ENCODE measurements around the gene NR4A1. TPM values are rescaled to one million over a fixed set of nuclear protein-coding genes. Genes with fewer than 3 reads are reported as not detected.

Gene NR4A1
- total RNA-seq, 1 experiment from 2014 or later, result 12.5 TPM

DNA sequence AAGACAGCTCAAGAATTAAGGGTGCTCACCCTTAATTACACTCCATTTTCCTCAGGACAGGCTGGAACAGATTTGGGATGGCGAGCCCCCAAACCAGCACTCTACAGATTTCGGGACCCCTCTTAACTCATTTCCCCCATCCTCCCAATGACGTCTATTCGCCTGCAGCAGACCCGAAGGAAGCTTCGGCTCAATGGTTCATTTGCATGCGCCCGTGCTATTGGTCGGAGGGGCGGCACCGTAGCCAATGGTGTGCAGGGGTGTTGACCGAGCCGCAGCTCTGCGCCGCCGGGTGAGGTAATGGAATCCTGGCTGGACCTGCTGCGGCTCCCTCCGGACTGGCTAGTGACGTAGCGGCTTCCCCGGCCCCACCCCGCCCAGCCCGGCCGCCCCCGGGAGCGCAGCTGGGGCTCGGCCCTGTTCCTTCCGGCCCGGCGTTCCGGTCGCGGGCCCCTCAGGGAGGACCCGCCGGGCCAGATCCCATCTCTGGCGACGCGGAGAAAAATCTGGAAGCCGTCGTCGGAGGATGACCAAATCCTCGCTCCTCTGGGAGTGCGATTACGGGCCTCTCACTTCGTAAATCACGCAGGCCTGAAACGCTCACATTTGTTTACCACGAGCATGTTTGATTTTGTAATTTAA is 18.3 kb upstream of the NR4A1 start:
- TF ChIP-seq, protein P1, sequence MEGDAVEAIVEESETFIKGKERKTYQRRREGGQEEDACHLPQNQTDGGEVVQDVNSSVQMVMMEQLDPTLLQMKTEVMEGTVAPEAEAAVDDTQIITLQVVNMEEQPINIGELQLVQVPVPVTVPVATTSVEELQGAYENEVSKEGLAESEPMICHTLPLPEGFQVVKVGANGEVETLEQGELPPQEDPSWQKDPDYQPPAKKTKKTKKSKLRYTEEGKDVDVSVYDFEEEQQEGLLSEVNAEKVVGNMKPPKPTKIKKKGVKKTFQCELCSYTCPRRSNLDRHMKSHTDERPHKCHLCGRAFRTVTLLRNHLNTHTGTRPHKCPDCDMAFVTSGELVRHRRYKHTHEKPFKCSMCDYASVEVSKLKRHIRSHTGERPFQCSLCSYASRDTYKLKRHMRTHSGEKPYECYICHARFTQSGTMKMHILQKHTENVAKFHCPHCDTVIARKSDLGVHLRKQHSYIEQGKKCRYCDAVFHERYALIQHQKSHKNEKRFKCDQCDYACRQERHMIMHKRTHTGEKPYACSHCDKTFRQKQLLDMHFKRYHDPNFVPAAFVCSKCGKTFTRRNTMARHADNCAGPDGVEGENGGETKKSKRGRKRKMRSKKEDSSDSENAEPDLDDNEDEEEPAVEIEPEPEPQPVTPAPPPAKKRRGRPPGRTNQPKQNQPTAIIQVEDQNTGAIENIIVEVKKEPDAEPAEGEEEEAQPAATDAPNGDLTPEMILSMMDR (conservative IDR thresholded peaks at IDR 0.05; ENCODE audit: low read depth, low read length), result no peak
- no peak for TF ChIP-seq EZH2 (IDR thresholded peaks at IDR 0.05; ENCODE audit: borderline replicate concordance, low read depth, low read length, poor library complexity, severe bottlenecking)
- H3K36me3 ChIP-seq (ENCODE audit: insufficient read depth, low read length, poor library complexity, severe bottlenecking), result no peaks in the 10 kb centered on the region
- ChIA-PET POLR2A (ENCODE audit: low non-redundant PET) (interaction anchor here (0.6 to 1.3 kb wide), 2 partner anchors 19 to 26 kb away, joined by 4 to 19 read pairs; partner anchors contain the start of genes NR4A1 and TAMALIN), CTCF (interaction anchor here (0.6 to 1.3 kb wide), 4 partner anchors 9 to 50 kb away, joined by 3 to 7 read pairs (median 4); no protein-coding TSS in a partner anchor)
- DNase-seq (ENCODE audit: low spot score), result peak; percentile 97
- H3K27me3 ChIP-seq (replicated peaks; ENCODE audit: insufficient read depth, low read depth, low read length, poor library complexity), result no peaks in the 10 kb centered on the region
- H3K9me3 ChIP-seq (ENCODE audit: low read depth, low read length, poor library complexity, severe bottlenecking), result no peaks in the 10 kb centered on the region
- peaks cover 38% of the 10 kb centered on the region for H3K4me1 ChIP-seq (ENCODE audit: insufficient read depth, low read length, poor library complexity, severe bottlenecking)
- intact Hi-C loops (cut with micrococcal nuclease; ENCODE audit: unreplicated experiment), result no loop called here
- H3K4me3 ChIP-seq (ENCODE audit: low read depth, low read length, poor library complexity, severe bottlenecking), result peak overlapping the region; percentile 34
- BruUV-seq (replicated peaks), result no TSS peak
- peak overlapping the region; percentile 84 for H3K27ac ChIP-seq (ENCODE audit: low read depth, low read length, poor library complexity, severe bottlenecking)

- TF ChIP-seq, protein P1 (conservative IDR thresholded peaks at IDR 0.05; ENCODE audit: low read depth, low read length), result no peak
- no peak for TF ChIP-seq EZH2 (IDR thresholded peaks at IDR 0.05; ENCODE audit: borderline replicate concordance, low read depth, low read length, poor library complexity, severe bottlenecking)
- CTCF ChIA-PET, result interaction anchor here (0.6 to 1.6 kb wide), 5 partner anchors 8 to 86 kb away, joined by 3 to 8 read pairs (median 4); no protein-coding TSS in a partner anchor
- H3K27me3 ChIP-seq (replicated peaks; ENCODE audit: insufficient read depth, low read depth, low read length, poor library complexity), result no peaks in the 10 kb centered on the region
- H3K36me3 ChIP-seq (ENCODE audit: insufficient read depth, low read length, poor library complexity, severe bottlenecking), result no peaks in the 10 kb centered on the region
- H3K27ac ChIP-seq (ENCODE audit: low read depth, low read length, poor library complexity, severe bottlenecking), result peak overlapping the region; percentile 84
- H3K9me3 ChIP-seq (ENCODE audit: low read depth, low read length, poor library complexity, severe bottlenecking), result no peaks in the 10 kb centered on the region
- POLR2A ChIA-PET (ENCODE audit: low non-redundant PET), result interaction anchor here (0.6 to 1.3 kb wide), 2 partner anchors 18 to 27 kb away, joined by 4 to 19 read pairs; partner anchors contain the start of genes NR4A1 and TAMALIN
- BruUV-seq (replicated peaks), result TSS peak; percentile 91
- intact Hi-C loops (cut with micrococcal nuclease; ENCODE audit: unreplicated experiment), result no loop called here
- peaks cover 38% of the 10 kb centered on the region for H3K4me1 ChIP-seq (ENCODE audit: insufficient read depth, low read length, poor library complexity, severe bottlenecking)
- peak overlapping the region; percentile 34 for H3K4me3 ChIP-seq (ENCODE audit: low read depth, low read length, poor library complexity, severe bottlenecking)
- no peak for DNase-seq (ENCODE audit: low spot score)
These were observed 17.6 kb upstream of the NR4A1 start for GRCh38 chr12:52033446-52034140.

- Histone ChIP-seq H3K36me3 (ENCODE audit: insufficient read depth, low read length, poor library complexity, severe bottlenecking) (no peaks in the 10 kb centered on the region), H3K4me3 (ENCODE audit: low read depth, low read length, poor library complexity, severe bottlenecking) (no peak overlapping the region), H3K4me1 (ENCODE audit: insufficient read depth, low read length, poor library complexity, severe bottlenecking) (peaks cover 27% of the 10 kb centered on the region), H3K9me3 (ENCODE audit: low read depth, low read length, poor library complexity, severe bottlenecking) (no peaks in the 10 kb centered on the region), H3K27me3 (replicated peaks; ENCODE audit: insufficient read depth, low read depth, low read length, poor library complexity) (no peaks in the 10 kb centered on the region), H3K27ac (ENCODE audit: low read depth, low read length, poor library complexity, severe bottlenecking) (no peak overlapping the region)
- ChIA-PET POLR2A (ENCODE audit: low non-redundant PET) (no interaction called here), CTCF (interaction anchor here (1.6 kb wide), 1 partner anchor 10 kb away, joined by 8 read pairs; no protein-coding TSS in a partner anchor)
- no TSS peak for BruUV-seq (replicated peaks)
- intact Hi-C loops (cut with micrococcal nuclease; ENCODE audit: unreplicated experiment), result no loop called here
- TF ChIP-seq, protein P1 (conservative IDR thresholded peaks at IDR 0.05; ENCODE audit: low read depth, low read length), result no peak
- TF ChIP-seq EZH2 (IDR thresholded peaks at IDR 0.05; ENCODE audit: borderline replicate concordance, low read depth, low read length, poor library complexity, severe bottlenecking), result no peak
- no peak for DNase-seq (ENCODE audit: low spot score)
These were observed 16.1 kb upstream of the NR4A1 start for GRCh38 chr12:52035190-52035589.

Data from A673 (cell line).